Activated CD8-positive, alpha-beta memory T cell treated with anti-CD3 and anti-CD28 coated beads for 1 hour (primary cell): ENCODE data around the gene KDM6A.
"Not testable (repeated sequence)": the region's sequence is repeated elsewhere in the genome, so short reads cannot be mapped to it uniquely, and the experiment has no call there.

Experiments
- DNase-seq, 2 donors: peaks; one replicate each; pipeline ENCODE4 v3.0.0-alpha.2; 2020; ENCODE audit warnings: low read depth in 1 of 2; ENCODE audit errors: extremely low read depth in 1 of 2

KDM6A gene

GRCh38 chrX:44884944-44885343 is 12.0 kb downstream of the KDM6A start:
- no peak for DNase-seq

DNA sequence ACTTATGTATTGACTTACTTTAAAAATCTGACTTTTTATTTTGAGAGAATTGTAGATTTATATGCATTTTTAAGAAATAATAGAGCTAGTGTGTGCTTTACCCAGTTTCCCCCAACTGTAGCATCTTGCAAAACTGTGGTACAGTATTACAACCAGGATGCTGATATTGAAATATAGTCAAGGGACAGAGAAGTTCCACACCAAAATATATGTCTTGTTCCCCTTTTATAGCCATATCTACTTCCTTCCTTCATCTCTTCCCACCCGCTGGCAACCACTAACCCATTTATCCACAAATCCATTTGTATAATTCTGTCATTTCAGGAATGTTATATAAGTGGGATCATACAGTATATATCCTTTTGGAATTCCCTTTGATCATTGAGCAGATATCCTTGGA is 16.8 kb downstream of the KDM6A start:
- no peak for DNase-seq

- no peak for DNase-seq
These were observed 17.3 kb downstream of the KDM6A start for GRCh38 chrX:44890247-44890646.

- not testable (repeated sequence) for DNase-seq
These were observed 17.7 kb downstream of the KDM6A start for GRCh38 chrX:44890687-44891086.

DNA sequence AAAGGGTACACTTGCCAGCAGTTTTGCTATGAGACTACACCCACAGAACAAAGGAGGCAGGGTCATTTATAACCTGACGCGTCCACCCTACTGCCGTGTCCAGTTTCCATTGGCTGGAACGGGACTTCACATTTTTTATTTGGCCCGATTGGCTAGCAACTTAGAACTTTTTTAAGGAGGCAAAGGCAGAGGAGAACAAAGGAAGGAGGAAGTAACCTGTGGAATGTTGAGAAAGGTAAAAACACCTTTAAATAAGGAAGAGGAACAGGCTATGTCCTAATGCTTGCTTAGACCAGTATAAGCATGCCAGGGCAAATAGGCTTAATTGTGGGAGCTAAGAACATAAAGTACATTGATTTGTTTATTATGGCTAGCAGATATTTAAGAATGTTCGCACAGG is 18.7 kb downstream of the KDM6A start:
- no peak for DNase-seq

DNA sequence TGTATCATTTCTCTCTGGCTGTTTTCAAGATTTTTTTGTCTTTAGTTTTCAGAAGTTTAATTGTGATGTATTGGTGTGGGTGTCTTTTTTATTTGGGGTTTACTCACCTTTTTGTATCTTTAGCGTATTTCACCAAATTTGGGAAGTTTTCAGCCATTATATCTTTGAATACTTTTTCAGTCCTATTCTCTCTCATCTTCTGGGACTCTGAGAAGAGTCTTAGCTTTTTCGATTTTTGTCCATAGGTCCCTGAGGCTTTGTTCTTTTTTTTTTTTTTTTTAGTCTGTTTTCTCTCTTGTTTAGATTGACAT is 23.8 kb downstream of the KDM6A start:
- no peak for DNase-seq

DNA sequence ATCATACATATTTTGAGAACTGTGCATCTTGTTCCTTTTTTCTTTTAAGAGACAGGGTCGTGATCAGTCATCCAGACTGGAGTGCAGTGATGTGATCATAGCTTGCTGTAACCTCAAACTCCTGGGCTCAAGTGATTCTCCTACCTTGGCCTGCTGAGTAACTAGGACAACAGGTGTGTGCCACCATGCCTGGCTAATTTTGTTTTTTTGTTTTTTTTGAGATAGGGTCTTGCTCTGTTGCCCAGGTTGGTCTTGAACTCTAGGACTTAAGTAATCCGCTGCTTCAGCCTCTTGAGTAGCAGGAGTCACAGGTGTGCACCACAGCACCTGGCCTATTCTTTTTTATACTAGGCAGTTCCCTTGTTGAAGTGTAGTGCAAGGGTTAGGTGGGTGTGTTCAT is 24.6 kb downstream of the KDM6A start:
- no peak for DNase-seq

DNA sequence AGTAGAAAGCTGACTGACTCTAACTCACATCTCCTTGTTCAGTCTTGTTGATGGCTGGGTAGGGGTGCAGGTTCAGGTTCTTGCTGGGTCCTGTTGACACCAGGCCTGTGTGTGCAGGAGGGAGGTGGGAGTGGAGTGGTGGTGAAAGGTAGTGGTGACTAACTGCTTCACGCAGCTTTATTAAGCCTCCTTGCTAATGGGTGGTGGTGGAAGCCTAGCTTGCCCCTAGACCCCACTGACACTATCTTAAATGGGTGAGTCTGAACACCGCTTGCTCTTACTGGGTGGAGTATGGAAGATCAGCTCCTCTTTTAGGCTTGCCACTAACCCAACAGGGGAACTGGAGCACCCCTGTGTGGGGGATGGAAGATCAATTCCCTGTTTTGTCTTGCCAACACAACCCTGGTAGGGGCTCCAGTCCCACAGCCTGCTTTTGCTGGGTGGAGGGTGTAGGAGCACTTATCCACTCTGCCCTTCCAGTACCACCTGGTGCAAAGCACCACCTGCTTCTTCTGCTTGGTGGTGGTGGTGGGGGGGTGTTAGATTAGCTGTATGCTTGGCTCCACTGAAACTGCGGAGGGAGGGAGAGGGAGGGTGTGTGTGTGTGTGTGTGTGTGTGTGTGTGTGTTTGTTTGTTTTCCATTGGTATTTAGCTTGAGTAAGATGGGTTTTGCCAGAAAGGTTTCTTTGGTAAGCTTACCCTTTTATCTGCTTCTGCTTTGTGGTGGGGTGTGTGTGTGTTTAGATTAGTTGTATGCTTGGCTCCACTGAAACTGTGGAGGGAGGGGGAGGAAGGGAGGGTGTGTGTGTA is 25.6 kb downstream of the KDM6A start:
- DNase-seq: no peak

- DNase-seq: no peak
These were observed 27.0 kb downstream of the KDM6A start for GRCh38 chrX:44899946-44900345.

- no peak for DNase-seq
These were observed 30.1 kb downstream of the KDM6A start for GRCh38 chrX:44903107-44903506.

- no peak for DNase-seq
These were observed 31.0 kb downstream of the KDM6A start for GRCh38 chrX:44903830-44904530.

- DNase-seq: no peak
These were observed 31.6 kb downstream of the KDM6A start for GRCh38 chrX:44904542-44905115.

DNA sequence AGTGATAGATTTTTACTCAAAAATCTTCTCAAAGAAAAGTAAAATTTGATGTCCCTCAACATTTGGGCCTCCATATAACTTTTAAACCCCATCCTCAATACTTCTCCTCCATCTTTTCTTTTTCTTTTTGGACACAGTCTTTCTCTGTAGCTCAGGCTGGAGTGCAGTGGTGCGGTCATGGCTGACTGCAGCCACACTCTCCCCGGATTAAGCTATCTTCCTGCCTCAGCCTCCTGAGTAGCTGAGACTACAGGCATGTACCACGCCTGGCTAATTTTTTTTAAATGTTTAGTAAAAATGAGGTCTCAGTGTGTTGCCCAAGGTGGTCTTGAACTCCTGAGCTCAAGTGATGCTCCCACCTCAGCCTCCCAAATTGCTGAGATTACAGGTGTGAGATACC is 33.1 kb downstream of the KDM6A start:
- no peak for DNase-seq

GRCh38 chrX:44906542-44906941 is 33.6 kb downstream of the KDM6A start:
- no peak for DNase-seq

- DNase-seq: no peak
These were observed 35.2 kb downstream of the KDM6A start for GRCh38 chrX:44908153-44908552.

GRCh38 chrX:44908827-44909226 is 35.8 kb downstream of the KDM6A start:
- DNase-seq: no peak

GRCh38 chrX:44910508-44910907 is 37.5 kb downstream of the KDM6A start:
- not testable (repeated sequence) for DNase-seq

DNA sequence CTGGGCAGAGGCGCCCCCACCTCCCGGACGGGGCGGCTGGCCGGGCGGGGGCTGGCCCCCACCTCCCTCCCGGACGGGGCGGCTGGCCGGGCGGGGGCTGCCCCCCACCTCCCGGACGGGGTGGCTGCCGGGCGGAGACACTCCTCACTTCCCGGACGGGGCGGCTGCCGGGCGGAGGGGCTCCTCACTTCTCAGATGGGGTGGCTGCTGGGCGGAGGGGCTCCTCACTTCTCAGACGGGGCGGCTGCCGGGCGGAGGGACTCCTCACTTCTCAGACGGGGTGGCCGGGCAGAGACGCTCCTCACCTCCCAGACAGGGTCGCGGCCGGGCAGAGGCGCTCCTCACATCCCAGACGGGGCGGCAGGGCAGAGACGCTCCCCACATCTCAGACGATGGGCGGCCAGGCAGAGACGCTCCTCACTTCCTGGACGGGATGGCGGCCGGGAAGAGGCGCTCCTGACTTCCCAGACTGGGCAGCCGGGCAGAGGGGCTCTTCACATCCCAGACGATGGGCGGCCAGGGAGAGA is 38.1 kb downstream of the KDM6A start:
- DNase-seq: not testable (repeated sequence)

- DNase-seq: no peak
These were observed 40.9 kb downstream of the KDM6A start for GRCh38 chrX:44913656-44914531.

DNA sequence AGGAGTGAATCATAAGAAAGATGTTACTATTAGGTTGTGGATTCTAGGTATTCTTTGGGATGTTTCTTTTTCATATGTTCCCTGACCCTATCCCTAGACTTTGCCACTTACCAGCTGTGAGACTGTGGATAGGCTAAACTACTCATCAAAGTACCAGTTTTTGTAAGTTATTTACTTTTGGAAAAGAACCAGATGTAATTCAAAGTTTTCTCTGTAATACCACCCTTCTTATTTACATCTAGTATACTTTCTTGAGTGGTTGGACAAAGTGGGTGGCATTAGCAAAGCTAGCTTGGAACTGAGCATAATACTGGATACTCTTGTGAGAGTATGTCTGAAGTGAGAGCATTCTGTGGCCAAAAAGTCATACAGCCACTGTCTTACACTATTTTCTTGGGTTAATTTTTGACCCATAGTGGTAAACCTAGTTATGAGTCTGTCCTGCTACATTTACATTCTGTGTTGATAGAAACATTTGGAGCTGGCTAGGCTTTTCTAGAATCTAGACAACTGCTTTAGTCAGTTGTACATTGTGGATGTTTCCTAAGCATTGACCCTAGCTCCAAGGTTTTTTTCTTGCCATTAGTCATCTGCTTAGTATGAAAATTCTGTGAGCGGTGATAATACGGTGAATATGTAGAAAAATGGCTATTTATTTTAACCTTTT is 41.7 kb downstream of the KDM6A start:
- DNase-seq: no peak
